Stimulated activated CD4-positive, alpha-beta T cell treated with anti-CD3 and anti-CD28 coated beads, Interleukin-1b, Interleukin-23, amount 100 ng/mL, for 24 hours (primary cell): ENCODE measurements around the gene LGI2.

Experiments
- DNase-seq, 4 experiments: peaks; one replicate each; pipeline ENCODE4 v3.0.0-alpha.2; 2020; ENCODE audit warnings: low read depth in 4 of 4, low spot score in 1 of 4

The LGI2 gene

GRCh38 chr4:24968278-24968677 is 62.5 kb downstream of the LGI2 start:
- DNase-seq: no peak

- no peak for DNase-seq
Observed at GRCh38 chr4:24967346-24967745, 63.4 kb downstream of the LGI2 start.

GRCh38 chr4:24966076-24966475 is 64.7 kb downstream of the LGI2 start:
- DNase-seq: no peak

GRCh38 chr4:24965627-24966026 is 65.1 kb downstream of the LGI2 start:
- no peak for DNase-seq

GRCh38 chr4:24963277-24963676 is 67.5 kb downstream of the LGI2 start:
- no peak for DNase-seq

GRCh38 chr4:24957886-24958285 is 72.9 kb downstream of the LGI2 start:
- no peak for DNase-seq

- no peak for DNase-seq
Observed at GRCh38 chr4:24956763-24957162, 74.0 kb downstream of the LGI2 start.

- DNase-seq: no peak
Observed at GRCh38 chr4:24956091-24956490, 74.7 kb downstream of the LGI2 start.

GRCh38 chr4:24952667-24953066 is 78.1 kb downstream of the LGI2 start:
- DNase-seq: no peak

- no peak for DNase-seq
Observed at GRCh38 chr4:24949970-24950369, 80.8 kb downstream of the LGI2 start.
